GM23248 (cell line): ENCODE results near the gene PHLDA3. TPM values are rescaled to one million over a fixed set of nuclear protein-coding genes. Genes with fewer than 3 reads are reported as not detected.

Experiments
- DNase-seq: peaks from one replicate; pipeline ENCODE4 v3.0.0-alpha.2; 2015
- H2AFZ ChIP-seq: fragments of 200-600 bp; sonication (generic); 2 replicates; pipeline ENCODE4 v1.6.1; 2016; ENCODE audit warnings: antibody characterized with exemption
- H3F3A ChIP-seq: fragments of 200-600 bp; sonication (generic); 2 replicates; pipeline ENCODE4 v1.6.1; 2016; ENCODE audit warnings: mild to moderate bottlenecking, antibody characterized with exemption, mixed run types; ENCODE audit not compliant: insufficient read depth
- H3K27ac ChIP-seq: fragments of 200-600 bp; sonication (generic); 2 replicates; pipeline ENCODE4 v1.5.1; 2016; ENCODE audit warnings: mild to moderate bottlenecking
- H3K27me3 ChIP-seq: fragments of 200-600 bp; sonication (generic); replicated peaks from 2 replicates; pipeline ENCODE4 v1.6.1; 2016; ENCODE audit warnings: mild to moderate bottlenecking; ENCODE audit not compliant: insufficient read depth
- H3K36me3 ChIP-seq: fragments of 200-600 bp; sonication (generic); 2 replicates; pipeline ENCODE4 v1.6.1; 2016; ENCODE audit warnings: low read depth, mild to moderate bottlenecking
- H3K4me1 ChIP-seq: fragments of 200-600 bp; sonication (generic); 2 replicates; pipeline ENCODE4 v1.6.1; 2016; ENCODE audit warnings: mild to moderate bottlenecking; ENCODE audit not compliant: insufficient read depth
- H3K4me2 ChIP-seq: fragments of 200-600 bp; sonication (generic); one replicate; pipeline ENCODE4 v1.6.1; 2016; ENCODE audit warnings: mild to moderate bottlenecking; ENCODE audit not compliant: unreplicated experiment
- H3K4me3 ChIP-seq: fragments of 200-600 bp; sonication (generic); 2 replicates; pipeline ENCODE4 v1.5.1; 2016; ENCODE audit warnings: mild to moderate bottlenecking
- H3K79me2 ChIP-seq: fragments of 200-600 bp; sonication (generic); 2 replicates; pipeline ENCODE4 v1.6.1; 2016; ENCODE audit warnings: mild to moderate bottlenecking; ENCODE audit not compliant: insufficient read depth
- H3K9ac ChIP-seq: fragments of 200-600 bp; sonication (generic); 2 replicates; pipeline ENCODE4 v1.6.1; 2016; ENCODE audit warnings: mild to moderate bottlenecking
- H3K9me2 ChIP-seq: fragments of 200-600 bp; sonication (generic); 2 replicates; pipeline ENCODE4 v1.6.1; 2016; ENCODE audit warnings: mixed run types, mild to moderate bottlenecking, moderate library complexity; ENCODE audit not compliant: insufficient read depth
- H3K9me3 ChIP-seq: fragments of 200-600 bp; sonication (generic); one replicate; pipeline ENCODE4 v1.6.1; 2017; ENCODE audit warnings: low read depth
- H4K20me1 ChIP-seq: fragments of 200-600 bp; sonication (generic); 2 replicates; pipeline ENCODE4 v1.6.0; 2016; ENCODE audit not compliant: insufficient read depth
- EZH2 ChIP-seq: fragments of 200-600 bp; sonication (generic); IDR thresholded peaks from 2 replicates; pipeline ENCODE4 v1.6.1; 2018; ENCODE audit warnings: antibody characterized with exemption, mild to moderate bottlenecking; ENCODE audit not compliant: insufficient read depth, poor library complexity, severe bottlenecking
- EZH2phosphoT487 ChIP-seq: fragments of 200-600 bp; sonication (generic); IDR thresholded peaks from 2 replicates; pipeline ENCODE4 v1.6.1; 2018; ENCODE audit warnings: antibody characterized with exemption, moderate library complexity, mild to moderate bottlenecking, low read depth; ENCODE audit not compliant: insufficient read depth
- WGBS, 2 experiments: methylation state at CpG; one replicate each; pipeline ENCODE4 v1.1.6; 2015 to 2017; ENCODE audit warnings: low lambda C conversion rate in 2 of 2, low coverage in 1 of 2; ENCODE audit errors: missing lambda C conversion rate in 2 of 2; 5-methylcytosine and 5-hydroxymethylcytosine counted together
- in situ Hi-C: fragments of 300-500 bp; cut with MboI; formaldehyde crosslinking; loops from 2 replicates; pipeline ENCODE4 v1.15.0; 2020
- polyA plus RNA-seq: library from polyadenylated mRNA; unstranded; fragments of >200 nt; fragmentation: Nextera tagmentation; extraction: Ambion mirVana; gene quantifications from 2 replicates; pipeline ENCODE4 v1.2.1, GENCODE V29; 2016
- total RNA-seq: library from RNA; depleted of rRNA; stranded (reverse); fragments of >200 nt; shearing (Covaris generic); gene quantifications from 2 replicates; pipeline ENCODE4 v1.2.3, GENCODE V29; 2014

PHLDA3 gene
- total and polyA plus RNA-seq, 2 experiments from 2014 or later, result 112 to 162 TPM

DNA sequence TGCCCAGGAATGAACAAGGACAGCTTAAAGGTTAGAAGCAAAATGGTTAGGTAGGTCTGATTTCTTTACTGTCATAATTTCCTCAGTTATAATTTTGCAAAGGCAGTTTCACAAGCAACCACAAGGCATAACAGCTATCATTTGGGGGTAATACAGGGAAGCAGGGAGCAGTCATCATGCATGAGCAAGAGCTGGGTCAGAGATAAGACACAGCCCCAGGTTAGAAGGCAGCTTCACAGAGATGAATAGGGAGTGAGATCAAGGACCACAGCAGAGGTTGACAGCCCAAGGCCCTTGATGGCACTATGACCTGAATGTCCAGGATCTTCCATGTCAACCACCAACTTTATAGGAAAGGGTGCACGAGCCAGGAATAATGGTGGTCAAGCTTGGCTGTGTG is 46.9 kb upstream of the PHLDA3 start:
- peaks cover 19% of the 10 kb centered on the region for H3K4me1 ChIP-seq
- H3F3A ChIP-seq, result no peaks in the 10 kb centered on the region
- H3K27me3 ChIP-seq, result no peaks in the 10 kb centered on the region
- H3K36me3 ChIP-seq, result no peaks in the 10 kb centered on the region
- no peak overlapping the region for H3K4me3 ChIP-seq
- no peak overlapping the region for H3K9ac ChIP-seq
- no peaks in the 10 kb centered on the region for H3K9me3 ChIP-seq
- H4K20me1 ChIP-seq, result no peaks in the 10 kb centered on the region
- H3K9me2 ChIP-seq, result no peaks in the 10 kb centered on the region
- in situ Hi-C loops, result no loop called here
- no peak overlapping the region for H2AFZ ChIP-seq
- H3K79me2 ChIP-seq, result no peaks in the 10 kb centered on the region
- TF ChIP-seq EZH2phosphoT487 (no peak), EZH2 (no peak)
- no peak overlapping the region for H3K4me2 ChIP-seq
- no peak overlapping the region for H3K27ac ChIP-seq
- DNase-seq, result peak; percentile 14
- WGBS, 2 experiments, result 72 to 80% methylated on average over 1 of the region's 1 CpG

GRCh38 chr1:201515062-201515750 is 46.2 kb upstream of the PHLDA3 start:
- no peak for DNase-seq
- Histone ChIP-seq H3K79me2 (no peaks in the 10 kb centered on the region), H3K4me2 (no peak overlapping the region), H3K36me3 (no peaks in the 10 kb centered on the region), H3K4me1 (peaks cover 19% of the 10 kb centered on the region), H3K27me3 (no peaks in the 10 kb centered on the region), H3K4me3 (no peak overlapping the region), H3K9me2 (no peaks in the 10 kb centered on the region), H3K9me3 (no peaks in the 10 kb centered on the region), H3K9ac (no peak overlapping the region), H3K27ac (no peak overlapping the region), H4K20me1 (no peaks in the 10 kb centered on the region), H2AFZ (no peak overlapping the region), H3F3A (no peaks in the 10 kb centered on the region)
- TF ChIP-seq EZH2phosphoT487 (no peak), EZH2 (no peak)
- 88 to 90% methylated on average over 9 of the region's 9 CpGs for WGBS, 2 experiments
- in situ Hi-C loops, result no loop called here

DNA sequence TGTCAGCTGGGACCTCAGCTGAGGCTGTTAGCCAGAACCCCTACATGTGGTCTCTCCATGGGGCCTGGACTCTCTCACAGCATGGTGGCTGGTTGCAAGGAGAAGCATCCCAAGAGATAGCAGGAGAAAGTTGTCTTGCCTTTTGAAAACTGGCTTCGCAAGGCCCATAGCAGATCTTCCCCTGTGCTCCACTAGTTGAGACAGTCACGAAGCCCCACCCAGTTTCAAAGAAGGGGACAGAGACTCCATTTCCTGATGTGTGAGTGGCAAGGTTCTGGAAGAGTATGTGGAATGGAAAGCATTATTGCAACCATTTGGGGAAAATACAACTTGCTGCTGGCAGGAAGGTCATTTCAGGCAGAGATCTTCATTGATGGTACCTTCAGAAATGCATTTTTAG is 45.5 kb upstream of the PHLDA3 start:
- H3K4me3 ChIP-seq, result no peak overlapping the region
- no peak overlapping the region for H3K4me2 ChIP-seq
- H2AFZ ChIP-seq, result no peak overlapping the region
- WGBS, 2 experiments, result 97 to 98% methylated on average over 2 of the region's 2 CpGs
- peaks cover 23% of the 10 kb centered on the region for H3K4me1 ChIP-seq
- no peaks in the 10 kb centered on the region for H3K27me3 ChIP-seq
- no peaks in the 10 kb centered on the region for H3K9me2 ChIP-seq
- H3K27ac ChIP-seq, result no peak overlapping the region
- H4K20me1 ChIP-seq, result no peaks in the 10 kb centered on the region
- H3K9ac ChIP-seq, result no peak overlapping the region
- H3K36me3 ChIP-seq, result no peaks in the 10 kb centered on the region
- no peaks in the 10 kb centered on the region for H3K9me3 ChIP-seq
- DNase-seq, result no peak
- peaks cover 3% of the 10 kb centered on the region for H3F3A ChIP-seq
- H3K79me2 ChIP-seq, result no peaks in the 10 kb centered on the region
- in situ Hi-C loops, result no loop called here
- TF ChIP-seq EZH2, result no peak
- TF ChIP-seq EZH2phosphoT487, result no peak

DNA sequence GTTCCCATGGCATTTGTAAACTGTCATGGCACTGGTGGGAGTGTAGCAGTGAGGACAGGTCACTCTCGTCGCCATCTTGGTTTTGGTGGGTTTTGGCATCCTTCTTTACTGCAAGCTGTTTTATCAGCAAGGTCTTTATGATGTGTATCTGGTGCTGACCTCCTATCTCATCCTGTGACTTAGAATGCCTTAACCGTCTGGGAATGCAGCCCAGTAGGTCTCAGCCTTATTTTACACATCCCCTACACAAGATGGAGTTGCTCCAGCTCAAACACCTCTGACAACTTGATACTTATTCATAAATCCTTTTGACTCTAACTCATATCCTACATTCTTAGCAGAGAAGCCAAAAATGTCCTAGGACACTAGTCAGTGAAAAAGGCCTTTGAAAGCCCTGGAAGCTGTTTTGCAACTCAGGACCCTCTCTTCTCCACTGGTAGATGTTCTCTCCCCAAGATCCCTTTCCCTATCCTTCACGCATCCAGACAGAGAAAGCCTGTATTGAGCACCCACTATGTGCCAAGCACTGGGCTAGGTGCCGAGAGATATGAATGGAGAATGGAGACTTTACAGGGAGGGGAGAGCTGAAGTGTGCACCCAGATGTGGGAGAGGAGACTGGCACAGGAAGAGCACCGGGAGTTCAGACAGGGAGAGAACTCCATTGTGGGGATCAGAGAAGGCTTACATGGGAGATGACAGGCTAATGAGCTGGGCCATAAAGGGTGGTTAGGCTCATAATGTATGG is 44.7 kb upstream of the PHLDA3 start:
- no peak for DNase-seq
- no peaks in the 10 kb centered on the region for H3K79me2 ChIP-seq
- in situ Hi-C loops, result no loop called here
- H3K4me1 ChIP-seq, result peaks cover 30% of the 10 kb centered on the region
- peaks cover 11% of the 10 kb centered on the region for H3F3A ChIP-seq
- H4K20me1 ChIP-seq, result no peaks in the 10 kb centered on the region
- H3K36me3 ChIP-seq, result no peaks in the 10 kb centered on the region
- TF ChIP-seq EZH2 (no peak), EZH2phosphoT487 (no peak)
- 88 to 90% methylated on average over 6 of the region's 6 CpGs for WGBS, 2 experiments
- peak overlapping the region; percentile 32; the same call in 1 of the 2 replicates for H3K9ac ChIP-seq
- no peaks in the 10 kb centered on the region for H3K9me2 ChIP-seq
- H3K4me3 ChIP-seq, result no peak overlapping the region
- peak overlapping the region; percentile 75 for H2AFZ ChIP-seq
- H3K27me3 ChIP-seq, result no peaks in the 10 kb centered on the region
- H3K4me2 ChIP-seq, result no peak overlapping the region
- H3K9me3 ChIP-seq, result no peaks in the 10 kb centered on the region
- H3K27ac ChIP-seq, result no peak overlapping the region
